Renal pelvis (tissue), 12 donors: ENCODE results near the gene TLE5. TPM values are rescaled to one million over a fixed set of nuclear protein-coding genes. Genes with fewer than 3 reads are reported as not detected.

Source experiments
- DNase-seq: peaks from one replicate; pipeline ENCODE4 v3.0.0-alpha.2; 2013
- long read RNA-seq, 16 experiments: transcript quantifications; one replicate each; lab custom pipeline, GENCODE V29; 2026
- polyA plus RNA-seq, 3 donors: library from polyadenylated mRNA; unstranded; fragments of 120-200 nt; gene quantifications; one replicate each; pipeline ENCODE4 v1.2.1, GENCODE V29; 2013; ENCODE audit not compliant: insufficient read length in 3 of 3

TLE5 gene, protein sequence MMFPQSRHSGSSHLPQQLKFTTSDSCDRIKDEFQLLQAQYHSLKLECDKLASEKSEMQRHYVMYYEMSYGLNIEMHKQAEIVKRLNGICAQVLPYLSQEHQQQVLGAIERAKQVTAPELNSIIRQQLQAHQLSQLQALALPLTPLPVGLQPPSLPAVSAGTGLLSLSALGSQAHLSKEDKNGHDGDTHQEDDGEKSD
- polyA plus RNA-seq = 100 to 1,000 TPM; 393 to 476 (median 425) TPM
- long read RNA-seq, donor 1, transcript AES-202 (7 exons, 1,608 nt) = major isoform, 77 of 90 reads
- long read RNA-seq, donor 1, partial matches to known transcripts = 0 of 90 reads
- long read RNA-seq, donor 1, other reads (novel, unspliced or antisense) = 0 of 90 reads
- long read RNA-seq, donor 2, transcript AES-202 (7 exons, 1,608 nt) = major isoform, 110 of 124 reads
- long read RNA-seq, donor 2, partial matches to known transcripts = 0 of 124 reads
- long read RNA-seq, donor 2, other reads (novel, unspliced or antisense) = 5 of 124 reads
- long read RNA-seq, donor 3, transcript AES-205 (2 exons, 367 nt) = minor isoform, 10 of 131 reads
- long read RNA-seq, donor 3, transcript AES-207 (6 exons, 942 nt) = minor isoform, 7 of 131 reads
- long read RNA-seq, donor 3, transcript AES-202 (7 exons, 1,608 nt) = major isoform, 97 of 131 reads
- long read RNA-seq, donor 3, partial matches to known transcripts = 10 of 131 reads
- long read RNA-seq, donor 3, other reads (novel, unspliced or antisense) = 0 of 131 reads
- long read RNA-seq, donor 4, transcript AES-202 (7 exons, 1,608 nt) = major isoform, 111 of 137 reads
- long read RNA-seq, donor 4, transcript AES-205 (2 exons, 367 nt) = minor isoform, 8 of 137 reads
- long read RNA-seq, donor 4, transcript AES-207 (6 exons, 942 nt) = minor isoform, 7 of 137 reads
- long read RNA-seq, donor 4, partial matches to known transcripts = 0 of 137 reads
- long read RNA-seq, donor 4, other reads (novel, unspliced or antisense) = 5 of 137 reads
- long read RNA-seq, donor 5, transcript AES-202 (7 exons, 1,608 nt) = major isoform, 41 of 67 reads
- long read RNA-seq, donor 5, transcript AES-205 (2 exons, 367 nt) = minor isoform, 9 of 67 reads
- long read RNA-seq, donor 5, transcript AES-207 (6 exons, 942 nt) = minor isoform, 5 of 67 reads
- long read RNA-seq, donor 5, partial matches to known transcripts = 5 of 67 reads
- long read RNA-seq, donor 5, other reads (novel, unspliced or antisense) = 0 of 67 reads
- long read RNA-seq, donor 6, transcript AES-202 (7 exons, 1,608 nt) = major isoform, 78 of 105 reads
- long read RNA-seq, donor 6, transcript AES-205 (2 exons, 367 nt) = minor isoform, 6 of 105 reads
- long read RNA-seq, donor 6, transcript AES-207 (6 exons, 942 nt) = minor isoform, 5 of 105 reads
- long read RNA-seq, donor 6, partial matches to known transcripts = 10 of 105 reads
- long read RNA-seq, donor 6, other reads (novel, unspliced or antisense) = 0 of 105 reads
- long read RNA-seq, donor 7, transcript AES-210 (3 exons, 1,100 nt) = minor isoform, 12 of 146 reads
- long read RNA-seq, donor 7, transcript AES-202 (7 exons, 1,608 nt) = major isoform, 81 of 146 reads
- long read RNA-seq, donor 7, transcript AES-205 (2 exons, 367 nt) = minor isoform, 21 of 146 reads
- long read RNA-seq, donor 7, transcript AES-207 (6 exons, 942 nt) = minor isoform, 7 of 146 reads
- long read RNA-seq, donor 7, partial matches to known transcripts = 18 of 146 reads
- long read RNA-seq, donor 7, other reads (novel, unspliced or antisense) = 6 of 146 reads
- long read RNA-seq, donor 8, transcript AES-205 (2 exons, 367 nt) = minor isoform, 9 of 74 reads
- long read RNA-seq, donor 8, transcript AES-207 (6 exons, 942 nt) = minor isoform, 5 of 74 reads
- long read RNA-seq, donor 8, transcript AES-202 (7 exons, 1,608 nt) = major isoform, 49 of 74 reads
- long read RNA-seq, donor 8, partial matches to known transcripts = 6 of 74 reads
- long read RNA-seq, donor 8, other reads (novel, unspliced or antisense) = 0 of 74 reads
- long read RNA-seq, donor 9, transcript AES-202 (7 exons, 1,608 nt) = major isoform, 118 of 139 reads
- long read RNA-seq, donor 9, partial matches to known transcripts = 0 of 139 reads
- long read RNA-seq, donor 9, other reads (novel, unspliced or antisense) = 6 of 139 reads
- long read RNA-seq, donor 10, transcript AES-205 (2 exons, 367 nt) = minor isoform, 5 of 83 reads
- long read RNA-seq, donor 10, transcript AES-202 (7 exons, 1,608 nt) = major isoform, 59 of 83 reads
- long read RNA-seq, donor 10, partial matches to known transcripts = 5 of 83 reads
- long read RNA-seq, donor 10, other reads (novel, unspliced or antisense) = 6 of 83 reads
- long read RNA-seq, donor 11, transcript AES-207 (6 exons, 942 nt) = minor isoform, 7 of 82 reads
- long read RNA-seq, donor 11, transcript AES-205 (2 exons, 367 nt) = minor isoform, 12 of 82 reads
- long read RNA-seq, donor 11, transcript AES-202 (7 exons, 1,608 nt) = major isoform, 47 of 82 reads
- long read RNA-seq, donor 11, transcript AES-210 (3 exons, 1,100 nt) = minor isoform, 5 of 82 reads
- long read RNA-seq, donor 11, partial matches to known transcripts = 0 of 82 reads
- long read RNA-seq, donor 11, other reads (novel, unspliced or antisense) = 6 of 82 reads
- long read RNA-seq, donor 12, transcript AES-202 (7 exons, 1,608 nt) = major isoform, 122 of 135 reads
- long read RNA-seq, donor 12, partial matches to known transcripts = 0 of 135 reads
- long read RNA-seq, donor 12, other reads (novel, unspliced or antisense) = 5 of 135 reads
- long read RNA-seq, donor 13, transcript AES-205 (2 exons, 367 nt) = minor isoform, 8 of 66 reads
- long read RNA-seq, donor 13, transcript AES-202 (7 exons, 1,608 nt) = major isoform, 45 of 66 reads
- long read RNA-seq, donor 13, partial matches to known transcripts = 5 of 66 reads
- long read RNA-seq, donor 13, other reads (novel, unspliced or antisense) = 0 of 66 reads
- long read RNA-seq, donor 14 = 0 reads
- long read RNA-seq, donor 15 = 0 reads
- long read RNA-seq, donor 16, transcript AES-205 (2 exons, 367 nt) = minor isoform, 9 of 150 reads
- long read RNA-seq, donor 16, transcript AES-207 (6 exons, 942 nt) = minor isoform, 7 of 150 reads
- long read RNA-seq, donor 16, transcript AES-202 (7 exons, 1,608 nt) = major isoform, 85 of 150 reads
- long read RNA-seq, donor 16, partial matches to known transcripts = 19 of 150 reads
- long read RNA-seq, donor 16, other reads (novel, unspliced or antisense) = 22 of 150 reads

DNA sequence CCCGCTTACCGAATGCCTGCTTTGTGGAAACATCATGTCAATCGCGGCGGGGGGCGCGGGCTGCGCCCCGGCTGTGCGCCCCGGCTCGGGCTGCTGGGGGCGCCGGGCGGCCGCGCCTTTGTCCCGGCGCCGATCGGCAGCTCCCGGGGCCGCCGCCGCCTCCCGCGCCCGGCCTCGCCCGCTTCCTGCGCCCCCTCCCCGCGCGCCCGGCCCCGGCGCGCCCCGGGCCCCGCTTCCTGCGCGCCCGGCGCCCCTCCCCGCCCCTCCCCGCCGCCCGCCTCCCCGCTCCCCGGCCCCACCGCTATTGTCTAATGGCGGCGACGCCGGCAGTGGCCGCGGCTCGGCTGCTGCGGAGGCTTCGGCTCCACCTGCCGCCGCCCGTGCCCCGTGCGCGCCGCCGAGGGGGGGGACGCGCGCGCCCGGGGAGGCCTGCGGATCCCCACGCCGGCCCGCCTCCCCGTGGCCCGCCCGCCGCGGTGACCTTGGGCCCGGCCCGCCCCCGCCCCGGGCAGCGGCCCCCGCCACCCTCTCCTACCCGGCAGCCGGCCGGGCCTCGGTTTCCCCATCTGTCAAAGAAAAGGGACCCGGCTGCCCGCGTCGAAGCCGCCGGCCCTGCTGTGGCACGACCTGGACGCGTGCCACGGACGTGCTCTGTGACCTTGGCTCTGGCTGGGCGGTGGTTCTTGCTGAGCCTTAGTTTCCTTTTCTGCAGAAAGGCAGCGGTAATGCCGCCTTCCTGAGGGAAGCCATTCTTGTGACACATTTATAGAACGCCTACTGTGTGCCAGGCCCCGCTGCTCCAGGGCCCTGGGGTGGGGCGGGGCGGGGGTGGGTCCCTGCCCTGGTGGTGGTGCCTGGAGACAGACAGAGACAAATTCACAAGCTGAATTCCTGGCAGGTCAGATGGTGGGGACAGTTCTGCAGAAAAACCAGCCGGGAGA is at the start of gene TLE5:
TLE5 (minus strand) TSS at position 331 of the 941 bp plus-strand sequence; CDS start at position 36, 295 bp downstream.
- DNase-seq = no peak

DNA sequence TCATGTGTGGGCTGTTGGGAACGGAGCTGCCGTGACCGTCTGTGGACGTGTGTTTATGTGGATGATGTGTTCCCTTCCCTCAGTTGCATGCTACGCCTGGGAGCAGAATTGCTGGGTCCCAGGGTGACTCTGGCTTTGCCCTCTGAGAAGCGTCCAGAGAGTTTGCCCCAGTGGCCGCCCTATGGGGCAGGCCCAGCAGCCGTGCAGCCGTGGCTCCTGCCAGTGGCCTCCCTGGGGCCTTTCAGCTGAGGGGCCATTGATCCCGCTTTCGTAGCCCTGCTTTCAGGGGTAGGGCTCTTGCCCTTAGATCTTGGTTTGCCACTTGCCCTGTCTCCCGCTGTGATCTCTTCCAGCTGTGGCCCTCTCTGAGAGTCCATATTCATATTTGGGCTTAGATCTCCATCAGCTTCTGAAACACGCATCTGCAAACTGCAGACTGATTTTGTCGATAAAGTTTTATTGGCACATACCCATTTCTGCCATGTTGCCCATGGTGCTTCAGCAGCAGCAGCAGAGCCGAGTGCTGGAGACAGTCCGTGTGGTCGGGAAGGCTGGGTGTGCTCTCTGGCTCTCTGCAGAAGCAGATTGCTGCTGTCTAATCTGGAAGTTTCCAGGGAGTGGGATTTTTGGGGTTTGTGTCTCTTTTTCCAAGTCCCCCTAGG is 49.4 kb upstream of the TLE5 start:
- DNase-seq = no peak

DNA sequence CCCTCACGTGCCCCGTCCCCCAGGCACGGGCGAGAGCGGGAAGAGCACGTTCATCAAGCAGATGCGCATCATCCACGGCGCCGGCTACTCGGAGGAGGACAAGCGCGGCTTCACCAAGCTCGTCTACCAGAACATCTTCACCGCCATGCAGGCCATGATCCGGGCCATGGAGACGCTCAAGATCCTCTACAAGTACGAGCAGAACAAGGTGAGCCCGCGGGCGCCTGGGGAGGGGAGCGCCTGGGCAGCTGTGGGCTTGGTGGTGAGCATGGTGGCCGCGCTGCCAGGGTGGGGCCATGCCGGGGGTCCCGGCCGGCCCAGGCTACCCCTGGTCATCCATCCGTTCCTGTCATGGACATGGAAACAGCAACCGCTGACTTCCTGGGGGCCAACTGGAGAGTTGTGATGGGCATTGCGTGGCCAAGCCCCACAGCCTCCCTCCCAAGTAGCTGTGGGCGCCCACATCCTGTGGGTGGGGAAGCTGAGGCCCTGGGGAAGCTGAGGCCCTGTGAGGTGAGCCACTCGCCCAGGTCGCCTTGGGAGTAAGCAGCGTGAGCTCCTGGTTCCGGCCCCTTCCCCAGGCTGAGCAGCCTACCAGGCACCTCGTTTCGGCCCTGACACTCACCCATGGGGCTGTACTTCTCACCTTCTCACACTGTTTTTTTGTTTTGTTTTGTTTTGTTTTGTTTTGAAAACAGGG is 48.0 kb upstream of the TLE5 start:
- no peak for DNase-seq

DNA sequence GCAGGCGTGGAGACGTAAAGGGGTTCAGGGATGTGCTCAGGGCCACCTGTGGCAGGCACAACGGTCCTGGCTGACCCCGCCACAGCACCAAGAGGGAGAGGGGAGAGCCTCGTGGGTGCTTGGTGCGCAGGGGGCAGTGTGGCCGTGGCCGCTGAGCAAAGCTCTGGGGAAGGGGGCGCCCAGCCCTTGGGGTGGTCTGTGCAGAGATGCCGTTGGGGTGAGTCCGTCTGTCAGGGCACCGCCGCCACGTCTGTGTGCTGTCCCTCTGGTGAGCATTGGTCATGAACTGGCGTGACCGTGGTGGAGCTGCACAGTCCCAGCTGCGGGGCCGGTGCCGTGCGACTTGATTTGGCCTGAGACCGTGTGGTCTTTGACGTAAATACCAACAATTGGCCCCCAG is 47.2 kb upstream of the TLE5 start:
- no peak for DNase-seq

DNA sequence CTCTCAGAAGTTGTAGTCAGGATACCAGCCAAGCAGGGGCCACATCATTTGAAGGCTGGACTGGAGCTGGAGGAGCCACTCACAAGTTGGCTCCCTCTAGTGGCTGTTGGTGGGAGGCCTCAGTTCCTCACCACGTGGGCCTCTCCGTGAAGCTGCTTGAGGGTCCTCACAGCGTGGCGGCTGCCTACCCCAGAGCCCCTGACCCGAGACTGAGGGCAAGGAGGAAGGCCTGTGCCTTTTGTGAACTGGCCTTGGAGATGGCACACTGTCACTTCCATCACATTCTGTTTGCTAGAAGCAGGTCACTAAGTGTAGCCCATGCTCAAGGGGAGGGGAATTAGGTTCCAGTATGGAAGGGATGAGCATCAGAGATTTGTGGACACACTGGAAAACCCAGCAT is 46.5 kb upstream of the TLE5 start:
- no peak for DNase-seq

DNA sequence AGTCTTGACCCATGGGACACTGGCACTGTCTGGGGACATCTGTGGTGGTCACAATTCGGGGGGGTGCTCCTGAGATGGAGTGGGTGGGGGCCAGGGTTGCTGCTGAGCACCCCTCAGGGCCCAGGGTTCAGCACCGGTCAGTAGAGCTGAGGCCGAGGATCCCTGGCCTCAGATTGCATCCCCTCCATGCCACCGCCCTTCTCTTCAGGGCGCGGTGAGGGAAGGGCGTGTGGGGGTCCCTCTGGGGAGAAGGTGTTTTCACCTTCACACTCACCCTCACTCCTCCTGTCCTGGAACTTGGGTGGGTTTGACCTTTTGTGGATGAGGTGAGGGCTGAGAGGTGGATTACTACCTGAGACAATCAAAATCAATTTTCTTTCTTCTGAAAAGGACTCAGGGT is 45.4 kb upstream of the TLE5 start:
- DNase-seq = no peak

DNA sequence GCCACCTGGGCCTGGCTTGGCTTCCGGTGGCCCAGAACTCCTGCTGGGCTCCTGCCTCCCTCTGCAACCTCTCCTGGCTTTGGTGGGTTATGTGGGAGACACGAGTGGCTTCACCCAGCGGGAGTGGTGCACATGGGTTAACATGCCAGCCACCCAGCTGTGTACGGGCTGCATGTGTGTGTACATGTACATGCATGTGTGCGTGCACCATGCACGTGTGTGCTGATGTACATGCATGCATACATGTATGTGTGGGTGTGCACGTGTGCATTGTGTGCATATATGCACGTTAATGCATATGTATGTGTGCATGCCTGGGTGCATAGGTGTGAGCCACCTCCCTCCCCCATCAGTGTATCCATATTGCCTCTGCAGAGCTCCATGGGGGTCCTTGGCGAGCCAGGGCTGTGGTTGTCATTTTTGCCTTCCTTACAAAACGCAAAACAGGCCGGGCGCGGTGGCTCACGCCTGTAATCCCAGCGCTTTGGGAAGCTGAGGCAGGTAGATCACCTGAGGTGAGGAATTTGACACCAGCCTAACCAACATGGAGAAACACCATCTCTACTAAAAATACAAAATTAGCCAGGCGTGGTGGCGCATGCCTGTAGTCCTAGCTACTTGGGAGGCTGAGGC is 44.3 kb upstream of the TLE5 start:
- DNase-seq = no peak

DNA sequence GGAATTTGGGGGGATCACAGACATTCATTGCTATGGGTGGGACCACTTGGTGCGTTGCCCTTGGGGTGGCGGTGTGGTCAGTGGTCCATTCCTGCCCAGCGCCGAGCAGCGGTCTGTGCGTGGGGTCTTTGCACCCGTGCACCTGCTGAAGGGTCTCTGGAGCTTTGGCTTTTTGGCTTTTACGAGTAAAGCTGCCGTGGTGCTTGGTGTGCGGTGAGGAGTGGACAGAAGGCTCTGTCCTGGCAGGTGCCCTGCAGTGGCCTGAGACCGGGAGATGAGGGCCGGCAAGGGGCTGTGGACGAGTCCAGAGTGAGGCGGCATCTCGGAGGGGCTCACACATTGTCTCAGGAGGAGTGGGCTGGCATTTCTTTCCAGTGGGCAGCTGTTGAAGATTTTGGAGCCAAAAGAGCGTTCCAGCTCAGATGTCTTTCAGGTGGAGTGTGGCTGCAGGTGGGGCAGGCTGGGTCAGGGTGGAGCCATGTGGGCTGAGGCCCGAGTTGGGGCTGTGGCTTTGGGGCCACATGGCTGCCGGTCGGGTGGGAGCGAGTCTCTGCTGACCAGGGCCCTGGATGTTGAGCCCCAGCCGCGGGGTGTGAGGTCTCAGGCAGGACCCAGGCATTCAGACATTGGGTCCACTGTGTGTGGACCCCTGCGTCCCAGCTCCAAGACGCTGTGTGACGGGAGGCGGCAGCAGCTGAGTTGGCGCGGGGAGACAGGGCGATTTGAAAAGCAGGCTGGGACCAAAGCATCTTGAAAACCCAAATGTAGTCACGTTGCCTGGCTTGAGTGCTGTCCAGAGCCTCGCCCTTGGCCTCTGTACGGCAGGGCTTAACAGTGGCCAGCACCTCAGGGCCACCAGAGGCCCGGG is 43.6 kb upstream of the TLE5 start:
- no peak for DNase-seq

DNA sequence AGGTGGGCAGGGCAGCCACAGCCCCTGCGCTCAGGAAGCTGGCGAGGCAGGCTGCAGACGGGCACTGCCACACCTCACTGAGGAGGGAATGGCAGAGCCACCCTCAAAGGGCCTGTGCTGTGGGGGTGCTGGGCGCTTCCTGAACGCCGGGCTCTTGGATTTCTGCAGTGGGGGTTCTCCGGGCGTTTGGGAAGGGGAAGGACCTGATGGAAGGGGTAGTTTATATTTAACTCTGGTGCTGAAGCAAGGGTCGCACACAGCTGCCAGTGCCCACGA is 42.4 kb upstream of the TLE5 start:
- no peak for DNase-seq

DNA sequence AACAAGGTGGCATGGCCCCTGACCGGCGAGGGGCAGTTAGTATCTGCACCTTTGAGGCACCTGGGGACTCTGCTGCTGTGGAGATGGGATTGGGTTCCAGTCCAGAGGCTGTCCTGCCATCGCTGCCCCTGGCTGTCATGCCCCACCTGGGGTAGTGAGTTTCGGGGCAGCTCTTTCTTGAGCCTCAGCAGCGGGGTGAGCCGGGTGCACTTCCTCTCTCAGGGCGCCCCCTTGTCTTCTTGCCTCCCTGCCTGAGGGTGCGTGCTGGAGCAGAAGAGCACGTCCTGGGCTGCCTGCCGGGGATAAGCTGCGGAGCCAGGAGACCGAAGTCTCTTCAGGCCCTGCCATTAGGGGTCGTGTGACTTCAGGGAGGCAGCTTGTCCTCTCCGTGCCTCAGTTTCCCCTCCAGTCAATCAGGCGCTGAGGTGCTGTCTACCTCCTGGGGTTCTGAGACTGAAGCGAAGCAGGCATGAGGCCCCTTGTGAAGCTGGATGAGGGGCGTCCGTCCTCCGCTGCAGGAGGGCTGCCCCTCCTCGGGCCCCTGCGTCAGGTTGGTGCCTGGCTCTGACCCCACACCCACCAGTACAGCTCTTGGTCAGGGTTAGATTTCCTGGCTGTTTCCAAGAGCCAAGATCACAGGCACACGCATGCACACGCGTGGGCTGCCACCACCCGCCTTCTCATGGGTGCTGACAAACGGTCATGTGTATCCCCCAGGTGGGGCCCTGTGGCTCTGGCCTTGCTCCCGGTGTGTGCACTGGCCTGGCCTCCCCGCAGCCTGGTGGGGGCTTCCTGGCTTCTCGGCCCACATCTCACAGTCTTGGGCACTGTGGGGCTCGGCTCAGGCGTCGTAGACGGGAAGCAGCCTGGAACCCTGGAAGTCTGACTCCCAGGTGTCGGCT is 40.2 kb upstream of the TLE5 start:
- DNase-seq = no peak

DNA sequence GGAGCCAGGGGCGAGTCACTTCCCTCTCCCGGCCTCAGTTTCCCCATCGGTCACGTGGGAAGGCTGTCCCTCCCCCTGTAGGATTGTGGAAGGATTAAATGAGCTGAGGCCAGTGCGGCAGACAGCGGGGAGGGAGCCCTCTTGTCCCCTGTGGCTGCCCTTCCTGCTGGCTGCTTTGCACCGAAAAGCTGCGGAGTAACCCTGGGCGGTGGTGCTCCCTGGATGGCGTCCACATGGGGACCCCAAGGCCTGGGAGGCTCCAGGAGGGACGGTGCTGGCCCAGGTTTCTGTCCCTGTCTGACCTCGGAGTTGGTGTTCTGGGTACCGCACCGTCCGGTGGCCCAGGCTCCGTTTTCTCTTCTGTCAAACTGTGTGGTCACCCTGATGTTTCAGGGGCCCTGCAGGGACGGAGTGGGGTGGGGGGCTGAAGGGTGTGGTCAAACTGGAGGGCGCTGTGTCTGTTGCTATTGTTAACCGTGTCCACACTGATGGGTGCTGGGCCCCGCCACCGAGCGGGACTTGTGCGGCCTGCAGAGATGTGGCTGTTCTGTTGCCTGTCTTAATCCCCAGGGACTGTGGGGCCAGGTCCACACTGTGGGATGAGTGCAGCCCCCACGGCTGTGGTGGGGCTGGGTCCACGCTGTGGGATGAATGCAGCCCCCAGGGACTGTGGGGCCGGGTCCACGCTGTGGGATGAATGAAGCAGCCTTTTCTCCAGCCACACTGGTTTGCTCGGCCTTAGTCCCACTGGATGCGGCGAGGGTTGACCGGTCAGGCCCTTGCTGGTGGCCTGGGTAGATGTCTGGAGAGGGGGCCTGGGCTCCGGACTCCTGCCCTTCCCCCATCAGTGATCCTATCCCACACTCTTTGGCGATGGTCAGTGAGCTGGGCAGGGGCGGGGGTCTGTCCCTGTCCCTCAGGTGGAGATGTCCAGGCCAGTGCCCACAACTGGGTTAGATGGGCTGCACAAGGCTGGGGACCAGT is 38.7 kb upstream of the TLE5 start:
- no peak for DNase-seq

DNA sequence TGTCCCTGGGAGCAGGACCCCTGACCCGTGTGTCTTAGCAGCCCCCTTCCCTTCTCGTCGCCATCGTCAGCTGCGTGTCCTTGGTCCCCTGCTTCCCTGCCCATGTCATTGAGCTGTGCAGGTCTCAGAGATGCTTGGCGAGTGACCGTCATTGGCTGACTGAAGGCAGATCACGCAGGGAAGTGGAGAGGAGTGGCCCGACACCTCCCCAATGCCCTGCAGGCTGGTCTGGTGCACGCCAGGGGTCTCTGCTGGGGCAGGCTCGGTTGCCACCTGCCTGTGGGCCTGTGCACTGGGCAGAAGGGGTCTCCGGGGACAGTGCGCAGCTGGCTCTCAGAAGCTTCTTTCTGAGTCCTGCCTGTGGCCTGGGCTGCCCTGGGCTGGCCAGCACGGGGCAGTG is 38.0 kb upstream of the TLE5 start:
- DNase-seq = no peak
